Measurements from ENCODE around the gene SPEN.
"Not testable (repeated sequence)": the region's sequence is repeated elsewhere in the genome, so short reads cannot be mapped to it uniquely, and the experiment has no call there.

SPEN gene

DNA sequence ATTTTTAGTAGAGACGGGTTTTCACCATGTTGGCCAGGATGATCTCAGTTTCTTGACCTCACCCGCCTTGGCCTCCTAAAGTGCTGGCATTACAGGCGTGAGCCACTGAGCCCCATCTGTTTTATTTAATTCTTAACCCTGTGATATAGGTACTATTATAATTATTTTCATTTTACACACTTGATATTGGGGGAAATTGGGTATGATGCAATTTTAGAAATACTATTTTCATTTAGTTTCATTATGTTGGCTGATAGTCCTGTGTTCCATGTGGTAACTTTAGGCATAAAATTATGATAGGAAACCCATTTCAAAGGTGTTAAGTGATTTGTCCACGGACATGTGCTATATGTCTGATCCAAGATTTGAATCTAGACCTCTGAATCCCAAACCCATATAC is 61.1 kb downstream of the SPEN start:
- DNase-seq: no peak

DNA sequence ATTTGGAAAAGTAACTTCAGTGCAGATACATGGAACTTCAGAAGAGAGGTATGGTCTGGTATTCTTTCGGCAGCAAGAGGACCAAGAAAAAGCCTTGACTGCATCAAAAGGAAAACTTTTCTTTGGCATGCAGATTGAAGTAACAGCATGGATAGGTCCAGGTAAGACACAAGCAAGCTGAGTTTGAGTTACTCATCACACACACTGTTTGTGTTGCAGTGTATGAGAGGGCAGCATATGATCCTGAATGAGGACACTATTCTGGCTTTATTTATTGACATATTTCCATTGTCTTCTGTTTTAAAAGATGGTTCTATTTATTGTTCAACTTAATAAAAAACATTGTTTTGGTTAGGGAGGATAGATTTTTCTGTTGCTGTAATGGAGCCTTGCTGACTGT is 63.6 kb downstream of the SPEN start:
- DNase-seq: no peak

DNA sequence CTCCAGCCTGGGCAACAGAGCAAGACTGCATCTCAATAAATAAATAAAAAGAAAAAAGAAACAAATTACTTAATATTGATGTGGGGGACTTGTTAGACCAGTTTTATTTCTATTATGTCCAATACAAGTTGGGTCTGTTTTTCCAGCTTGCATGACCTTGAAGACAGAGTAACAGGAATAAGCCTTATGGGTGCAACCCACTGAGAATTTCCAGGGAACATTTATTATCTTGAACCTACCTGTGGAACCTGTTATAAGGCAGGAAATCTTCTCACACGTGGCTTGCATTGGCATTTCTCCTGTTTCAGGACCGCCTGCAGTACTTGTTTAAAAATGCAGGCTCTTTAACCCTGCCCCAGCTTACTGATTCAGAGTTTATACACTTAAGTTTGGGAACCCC is 64.4 kb downstream of the SPEN start:
- no peak for DNase-seq

- not testable (repeated sequence) for DNase-seq
These were observed 66.1 kb downstream of the SPEN start for GRCh38 chr1:15913607-15914006.

GRCh38 chr1:15915991-15916390 is 68.5 kb downstream of the SPEN start:
- DNase-seq: no peak

- no peak for DNase-seq
These were observed 68.9 kb downstream of the SPEN start for GRCh38 chr1:15916417-15916816.

GRCh38 chr1:15916916-15917315 is 69.4 kb downstream of the SPEN start:
- no peak for DNase-seq

DNA sequence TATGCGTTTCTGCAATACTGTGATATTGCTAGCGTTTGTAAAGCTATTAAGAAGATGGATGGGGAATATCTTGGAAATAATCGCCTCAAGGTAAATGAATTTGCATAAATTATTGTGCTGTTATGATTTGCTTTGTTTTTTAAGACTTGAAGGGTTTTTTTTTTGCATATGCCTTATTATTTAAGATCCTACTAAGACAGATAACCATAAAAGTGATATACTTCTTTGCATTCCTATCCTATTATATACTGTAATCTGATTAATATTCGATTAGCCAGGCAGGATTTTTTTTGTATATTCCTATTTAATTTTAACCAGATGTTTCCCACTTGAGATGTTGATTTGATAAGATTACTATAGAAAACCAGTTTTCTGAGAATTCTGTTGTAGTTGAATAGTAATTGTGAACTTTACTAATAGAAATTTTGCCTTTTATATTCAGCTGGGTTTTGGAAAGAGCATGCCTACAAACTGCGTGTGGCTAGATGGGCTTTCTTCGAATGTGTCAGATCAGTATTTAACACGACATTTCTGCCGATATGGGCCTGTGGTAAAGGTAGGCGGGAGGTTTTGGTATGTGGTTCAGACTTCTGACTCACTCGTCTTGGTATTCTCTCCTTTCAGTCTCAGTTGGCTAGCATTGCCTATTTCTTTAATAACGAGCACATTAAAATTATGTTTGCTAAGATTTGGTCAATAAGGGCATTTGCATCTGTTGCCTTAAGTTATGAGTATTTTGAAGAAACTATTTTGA is 71.6 kb downstream of the SPEN start:
- DNase-seq: no peak

GRCh38 chr1:15923241-15923640 is 75.7 kb downstream of the SPEN start:
- no peak for DNase-seq

GRCh38 chr1:15926448-15926847 is 78.9 kb downstream of the SPEN start:
- not testable (repeated sequence) for DNase-seq

- DNase-seq: no peak
These were observed 81.8 kb downstream of the SPEN start for GRCh38 chr1:15928971-15929965.

DNA sequence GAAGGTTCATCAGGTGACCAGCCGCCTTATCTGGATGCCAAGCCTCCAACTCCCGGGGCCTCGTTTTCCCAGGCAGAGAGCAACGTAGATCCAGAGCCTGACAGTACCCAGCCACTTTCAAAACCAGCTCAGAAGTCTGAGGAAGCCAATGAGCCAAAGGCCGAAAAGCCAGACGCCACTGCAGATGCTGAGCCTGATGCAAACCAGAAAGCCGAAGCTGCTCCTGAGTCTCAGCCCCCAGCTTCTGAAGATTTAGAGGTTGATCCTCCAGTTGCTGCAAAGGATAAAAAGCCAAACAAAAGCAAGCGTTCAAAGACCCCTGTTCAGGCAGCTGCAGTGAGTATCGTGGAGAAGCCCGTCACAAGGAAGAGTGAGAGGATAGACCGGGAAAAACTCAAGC is 83.9 kb downstream of the SPEN start:
- DNase-seq: no peak

- no peak for DNase-seq
These were observed 84.4 kb downstream of the SPEN start for GRCh38 chr1:15931884-15932283.

GRCh38 chr1:15932612-15933011 is 85.1 kb downstream of the SPEN start:
- DNase-seq: no peak

GRCh38 chr1:15933684-15934083 is 86.2 kb downstream of the SPEN start:
- no peak for DNase-seq

GRCh38 chr1:15934211-15935055 is 86.9 kb downstream of the SPEN start:
- DNase-seq: no peak

DNA sequence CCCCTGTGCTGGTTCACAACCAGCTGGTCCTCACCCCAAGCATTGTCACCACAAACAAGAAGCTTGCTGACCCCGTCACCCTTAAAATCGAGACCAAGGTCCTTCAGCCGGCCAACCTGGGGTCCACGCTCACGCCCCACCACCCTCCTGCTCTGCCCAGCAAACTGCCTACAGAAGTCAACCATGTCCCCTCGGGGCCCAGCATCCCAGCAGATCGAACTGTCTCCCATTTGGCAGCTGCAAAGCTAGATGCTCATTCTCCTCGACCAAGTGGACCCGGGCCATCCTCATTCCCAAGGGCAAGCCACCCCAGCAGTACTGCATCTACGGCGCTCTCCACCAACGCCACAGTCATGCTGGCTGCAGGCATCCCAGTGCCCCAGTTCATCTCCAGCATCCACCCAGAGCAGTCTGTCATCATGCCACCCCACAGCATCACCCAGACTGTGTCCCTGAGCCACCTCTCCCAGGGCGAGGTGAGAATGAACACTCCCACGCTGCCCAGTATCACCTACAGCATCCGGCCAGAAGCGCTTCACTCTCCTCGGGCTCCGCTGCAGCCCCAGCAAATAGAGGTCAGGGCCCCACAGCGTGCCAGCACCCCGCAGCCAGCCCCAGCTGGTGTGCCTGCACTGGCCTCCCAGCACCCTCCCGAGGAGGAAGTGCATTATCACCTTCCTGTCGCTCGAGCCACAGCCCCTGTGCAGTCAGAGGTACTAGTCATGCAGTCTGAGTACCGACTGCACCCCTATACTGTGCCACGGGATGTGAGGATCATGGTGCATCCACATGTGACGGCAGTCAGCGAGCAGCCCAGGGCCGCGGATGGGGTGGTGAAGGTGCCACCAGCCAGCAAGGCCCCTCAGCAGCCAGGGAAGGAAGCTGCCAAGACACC is 87.8 kb downstream of the SPEN start:
- DNase-seq: no peak

- DNase-seq: no peak
These were observed 88.5 kb downstream of the SPEN start for GRCh38 chr1:15936025-15936424.

- no peak for DNase-seq
These were observed 89.6 kb downstream of the SPEN start for GRCh38 chr1:15937146-15937545.

DNA sequence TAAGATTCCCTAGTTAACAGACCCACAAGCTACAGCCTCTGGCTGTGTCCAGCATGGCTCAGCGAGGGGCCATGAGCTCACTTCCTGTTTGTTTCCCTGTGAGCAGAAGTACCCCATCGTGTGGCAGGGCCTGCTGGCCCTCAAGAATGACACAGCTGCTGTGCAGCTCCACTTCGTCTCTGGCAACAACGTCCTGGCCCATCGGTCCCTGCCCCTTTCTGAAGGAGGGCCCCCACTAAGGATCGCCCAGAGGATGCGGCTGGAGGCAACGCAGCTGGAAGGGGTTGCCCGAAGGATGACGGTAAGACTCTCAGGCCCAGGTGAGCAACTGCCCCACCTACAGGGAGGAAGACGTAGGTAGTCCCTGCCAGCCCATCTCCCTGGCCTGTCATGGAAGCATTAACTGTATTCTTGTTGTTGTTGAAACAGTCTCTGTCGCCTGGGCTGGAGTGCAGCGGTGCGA is 90.2 kb downstream of the SPEN start:
- DNase-seq: no peak

GRCh38 chr1:15938628-15939161 is 91.2 kb downstream of the SPEN start:
- no peak for DNase-seq

Data from COR-L47 (cell line).